Parathyroid adenoma (tissue), 2 donors: ENCODE data around the gene PLAAT5.

Experiments
- H2AFZ ChIP-seq: fragments of 300-600 bp; sonication (generic); one replicate; pipeline ENCODE4 v1.7.0; 2017; ENCODE audit warnings: antibody characterized with exemption, mild to moderate bottlenecking
- H3K27ac ChIP-seq: fragments of 300-600 bp; sonication (generic); one replicate; pipeline ENCODE4 v1.7.0; 2017
- H3K27me3 ChIP-seq: fragments of 300-600 bp; sonication (generic); one replicate; pipeline ENCODE4 v1.7.0; 2017; ENCODE audit warnings: low read length; ENCODE audit not compliant: control insufficient read depth, insufficient read depth
- H3K36me3 ChIP-seq: fragments of 300-600 bp; sonication (generic); one replicate; pipeline ENCODE4 v1.7.0; 2017; ENCODE audit warnings: low read length; ENCODE audit not compliant: control insufficient read depth, insufficient read depth
- H3K4me1 ChIP-seq: fragments of 300-600 bp; sonication (generic); one replicate; pipeline ENCODE4 v1.7.0; 2017; ENCODE audit warnings: control low read depth
- H3K4me2 ChIP-seq: fragments of 300-600 bp; sonication (generic); one replicate; pipeline ENCODE4 v1.7.0; 2017; ENCODE audit warnings: low read length
- H3K4me3 ChIP-seq: fragments of 300-600 bp; sonication (generic); one replicate; pipeline ENCODE4 v1.7.0; 2017; ENCODE audit warnings: low read depth, low read length
- H3K79me2 ChIP-seq: fragments of 300-600 bp; sonication (generic); one replicate; pipeline ENCODE4 v1.7.0; 2017; ENCODE audit warnings: control low read depth
- H3K9ac ChIP-seq: fragments of 300-600 bp; sonication (generic); one replicate; pipeline ENCODE4 v1.7.0; 2017; ENCODE audit warnings: mild to moderate bottlenecking
- H3K9me3 ChIP-seq: fragments of 300-600 bp; sonication (generic); one replicate; pipeline ENCODE4 v1.7.0; 2017; ENCODE audit warnings: low read length; ENCODE audit not compliant: control insufficient read depth
- CTCF ChIP-seq: fragments of 300-600 bp; sonication (generic); IDR thresholded peaks from one replicate; pipeline ENCODE4 v1.7.0; 2017; ENCODE audit warnings: antibody characterized with exemption, mild to moderate bottlenecking
- donor health status: primary hyperparathyroidism.

Gene PLAAT5, protein sequence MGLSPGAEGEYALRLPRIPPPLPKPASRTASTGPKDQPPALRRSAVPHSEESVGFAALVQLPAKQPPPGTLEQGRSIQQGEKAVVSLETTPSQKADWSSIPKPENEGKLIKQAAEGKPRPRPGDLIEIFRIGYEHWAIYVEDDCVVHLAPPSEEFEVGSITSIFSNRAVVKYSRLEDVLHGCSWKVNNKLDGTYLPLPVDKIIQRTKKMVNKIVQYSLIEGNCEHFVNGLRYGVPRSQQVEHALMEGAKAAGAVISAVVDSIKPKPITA

DNA sequence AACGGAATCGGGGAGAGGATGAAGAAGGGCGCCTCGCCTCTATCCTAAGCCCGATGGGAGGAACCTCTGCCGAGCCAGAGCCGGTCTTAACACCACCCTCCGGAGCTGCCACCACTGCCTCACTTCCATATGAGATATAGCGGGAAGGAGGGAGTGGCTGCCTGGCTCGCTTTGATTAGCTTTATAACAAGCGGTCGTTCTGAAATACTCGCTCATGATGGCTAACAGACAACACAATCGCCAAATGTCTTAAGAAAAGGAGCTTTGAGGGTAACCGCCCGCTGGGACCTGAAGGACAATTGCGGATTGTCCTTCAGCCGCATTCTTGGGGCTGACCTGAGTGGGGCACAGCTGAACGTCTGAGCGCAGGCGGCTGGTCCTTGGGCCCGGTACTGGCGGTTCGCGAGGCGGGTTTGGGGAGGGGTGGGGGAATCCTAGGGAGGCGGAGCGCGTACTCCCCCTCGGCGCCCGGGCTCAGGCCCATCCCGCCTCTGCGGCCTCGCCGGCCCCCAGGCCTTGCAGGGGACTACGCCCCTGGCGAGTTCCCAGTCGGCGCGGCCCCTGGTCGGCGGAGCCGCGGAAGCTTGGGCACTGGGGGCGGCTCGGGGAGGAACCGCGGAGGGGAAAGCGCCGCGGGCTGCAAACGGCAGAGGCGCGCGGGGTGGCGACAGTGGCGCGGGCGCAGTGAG lies at the start of gene PLAAT5:
TSS of gene PLAAT5 (minus strand) at position 617 of the 689 bp plus-strand sequence. CDS start at position 484, 133 bp downstream.
- H3K79me2 ChIP-seq, result no peaks in the 10 kb centered on the region
- H3K9ac ChIP-seq, result no peak within 1 kb of the TSS
- no peaks in the 10 kb centered on the region for H3K9me3 ChIP-seq
- H3K27me3 ChIP-seq, result no peaks in the 10 kb centered on the region
- no peak for TF ChIP-seq CTCF
- H3K4me3 ChIP-seq, result no peak within 1 kb of the TSS
- no peaks in the 10 kb centered on the region for H3K36me3 ChIP-seq
- peak within 1 kb of the TSS; percentile 46 for H2AFZ ChIP-seq
- no peak within 1 kb of the TSS for H3K27ac ChIP-seq
- peak within 1 kb of the TSS; percentile 49 for H3K4me2 ChIP-seq
- no peaks in the 10 kb centered on the region for H3K4me1 ChIP-seq

GRCh38 chr11:63537293-63538101 lies 46.5 kb upstream of the PLAAT5 start:
- no peak overlapping the region for H2AFZ ChIP-seq
- no peak overlapping the region for H3K4me2 ChIP-seq
- H3K79me2 ChIP-seq, result no peaks in the 10 kb centered on the region
- no peaks in the 10 kb centered on the region for H3K27me3 ChIP-seq
- H3K9me3 ChIP-seq, result no peaks in the 10 kb centered on the region
- H3K9ac ChIP-seq, result no peak overlapping the region
- peak overlapping the region; percentile 61 for H3K27ac ChIP-seq
- no peak for TF ChIP-seq CTCF
- H3K4me1 ChIP-seq, result no peaks in the 10 kb centered on the region
- H3K36me3 ChIP-seq, result no peaks in the 10 kb centered on the region
- H3K4me3 ChIP-seq, result peak overlapping the region; percentile 33

GRCh38 chr11:63536669-63537292 lies 45.8 kb upstream of the PLAAT5 start, which contains the start of gene PLAAT4:
Gene PLAAT4 (plus strand): TSS chr11:63536808. CDS start chr11:63536869, 61 bp downstream.
- H3K4me1 ChIP-seq, result no peaks in the 10 kb centered on the region

DNA sequence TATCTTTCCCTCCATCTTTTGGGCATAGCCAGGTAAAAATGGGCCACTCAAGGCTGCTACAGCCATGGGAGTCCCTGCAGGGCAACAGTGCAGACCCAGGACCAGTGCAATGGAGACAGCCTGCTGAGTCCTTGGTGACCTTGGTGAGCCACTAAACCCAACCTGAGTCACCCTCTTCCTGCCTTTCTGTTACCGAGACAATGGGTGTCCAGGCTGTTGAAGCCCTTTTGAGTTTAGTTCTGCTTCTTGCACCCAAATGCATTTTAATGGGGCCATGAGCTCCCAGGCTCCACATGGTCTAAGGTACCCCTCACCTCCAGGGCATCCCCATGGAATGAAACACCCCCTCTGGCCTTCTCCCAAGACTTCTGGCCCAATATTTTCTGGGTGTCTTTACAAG lies 44.8 kb upstream of the PLAAT5 start:
- Histone ChIP-seq H3K4me3 (no peak overlapping the region), H2AFZ (no peak overlapping the region), H3K79me2 (no peaks in the 10 kb centered on the region), H3K4me2 (no peak overlapping the region), H3K9me3 (no peaks in the 10 kb centered on the region), H3K36me3 (no peaks in the 10 kb centered on the region), H3K9ac (no peak overlapping the region), H3K4me1 (no peaks in the 10 kb centered on the region), H3K27ac (no peak overlapping the region), H3K27me3 (no peaks in the 10 kb centered on the region)
- no peak for TF ChIP-seq CTCF

More at GRCh38 chr11:63536669-63537292, 45.8 kb upstream of the PLAAT5 start, which contains the start of gene PLAAT4:
- H3K9me3 ChIP-seq, result no peaks in the 10 kb centered on the region
- peak within 1 kb of the TSS; percentile 53 for H2AFZ ChIP-seq
- H3K27ac ChIP-seq, result peak within 1 kb of the TSS; percentile 61
- H3K4me2 ChIP-seq, result peak within 1 kb of the TSS; percentile 37
- TF ChIP-seq CTCF, result no peak
- H3K9ac ChIP-seq, result no peak within 1 kb of the TSS
- H3K36me3 ChIP-seq, result no peaks in the 10 kb centered on the region
- no peaks in the 10 kb centered on the region for H3K27me3 ChIP-seq
- H3K4me3 ChIP-seq, result peak within 1 kb of the TSS; percentile 33
- H3K79me2 ChIP-seq, result no peaks in the 10 kb centered on the region
